Measurements from ENCODE around the gene LPCAT4. TPM values are rescaled to one million over a fixed set of nuclear protein-coding genes. Genes with fewer than 3 reads are reported as not detected.
"Not testable (repeated sequence)": the region's sequence is repeated elsewhere in the genome, so short reads cannot be mapped to it uniquely, and the experiment has no call there.

Gene LPCAT4
- total RNA-seq, 2 experiments from 2014 or later: 44.3 to 74.5 TPM

DNA sequence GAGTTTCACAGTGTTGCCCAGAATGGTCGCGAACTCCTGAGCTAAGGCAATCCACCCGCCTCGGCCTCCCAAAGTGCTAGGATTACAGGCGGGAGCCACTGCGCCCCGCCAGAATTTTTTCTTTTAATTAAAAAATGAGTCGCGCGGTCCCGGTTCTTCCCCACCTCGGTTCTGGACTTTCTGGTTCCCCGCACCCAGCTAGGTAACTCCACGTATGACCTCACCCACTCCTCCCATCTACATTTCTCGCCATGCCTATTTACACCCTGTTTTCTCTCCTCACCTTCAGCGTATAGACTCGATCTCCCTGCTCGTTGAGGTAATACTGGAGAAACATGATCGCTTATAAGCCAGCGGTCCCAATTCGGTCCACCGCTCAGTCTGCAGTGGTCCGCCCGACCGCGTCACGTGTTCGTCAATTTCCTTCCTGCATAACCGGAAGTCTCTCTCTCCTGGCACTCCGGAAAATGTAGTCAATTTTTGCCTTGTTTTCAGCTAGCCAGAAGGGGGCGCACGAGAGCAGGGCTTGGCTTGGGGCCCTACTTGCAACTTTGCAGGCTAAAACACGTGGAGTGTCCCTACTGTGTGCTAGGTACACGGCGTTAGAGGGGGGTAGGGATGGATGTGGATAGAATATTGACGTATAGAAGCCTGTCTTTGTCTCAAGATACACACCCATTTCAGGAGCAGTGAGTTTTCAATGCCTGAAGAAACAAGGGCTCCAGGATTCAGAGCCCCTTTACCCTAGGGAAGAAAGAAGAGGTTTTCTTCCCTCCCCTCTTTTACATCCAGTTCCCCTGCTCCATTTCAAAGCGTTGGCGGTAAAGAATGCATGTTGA, 24.0 kb downstream of the LPCAT4 start, which contains the start of the genes NOP10 and NUTM1:
Gene NOP10 (minus strand): TSS at position 400 of the 839 bp plus-strand sequence. CDS start 63 bp downstream, at position 337.
Gene NUTM1 (plus strand): TSS at position 579 of the 839 bp plus-strand sequence. CDS start 382 bp downstream, outside the sequence.
- Histone ChIP-seq H3K4me2 (ENCODE audit: low read length) (peak within 1 kb of the TSS; percentile 65), H3K4me3 (ENCODE audit: low read depth, low read length, poor library complexity, severe bottlenecking) (peak within 1 kb of the TSS; percentile 91), H3K27ac (ENCODE audit: low read depth, low read length, poor library complexity, severe bottlenecking) (peak within 1 kb of the TSS; percentile 78), H3K9me2 (ENCODE audit: insufficient read depth, low read length) (no peaks in the 10 kb centered on the region), H3K79me2 (ENCODE audit: insufficient read depth, low read depth, low read length) (peaks cover 19% of the 10 kb centered on the region), H3K9me3 (ENCODE audit: low read length) (no peaks in the 10 kb centered on the region), H3K36me3 (ENCODE audit: insufficient read depth, low read length) (peaks cover 35% of the 10 kb centered on the region), H4K20me1 (ENCODE audit: insufficient read depth, low read length) (no peaks in the 10 kb centered on the region), H3K4me1 (ENCODE audit: insufficient read depth, low read length, poor library complexity, severe bottlenecking) (peaks cover 12% of the 10 kb centered on the region), H2AFZ (ENCODE audit: low read length) (peak within 1 kb of the TSS; percentile 97)
- BruUV-seq (replicated peaks): no TSS peak
- intact Hi-C loops (cut with micrococcal nuclease; ENCODE audit: unreplicated experiment): loop anchor here (1.0 to 2.0 kb wide), 3 partner anchors 23 to 246 kb away; partner anchors contain the start of gene EMC7
- DNase-seq (ENCODE audit: low spot score): peak; percentile 94
- ChIA-PET POLR2A (interaction anchor here (0.7 to 1.3 kb wide), 6 partner anchors 14 to 248 kb away, joined by 3 to 5 read pairs (median 4); partner anchors contain the start of gene LPCAT4), CTCF (ENCODE audit: unreplicated experiment) (interaction anchor here (0.7 kb wide), 1 partner anchor 24 kb away, joined by 4 read pairs; the partner anchor contains the start of gene LPCAT4)
- TF ChIP-seq CTCF (conservative IDR thresholded peaks at IDR 0.05; ENCODE audit: low read length) (peak; percentile 87), EZH2phosphoT487 (IDR thresholded peaks at IDR 0.05; ENCODE audit: borderline replicate concordance, low read depth, low read length) (no peak)

GRCh38 chr15:34342213-34342736, 24.7 kb downstream of the LPCAT4 start:
- POLR2A ChIA-PET: interaction anchor here (1.1 to 1.3 kb wide), 2 partner anchors 24 to 25 kb away, joined by 3 to 5 read pairs; partner anchors contain the start of gene LPCAT4
- H4K20me1 ChIP-seq (ENCODE audit: insufficient read depth, low read length); DNase-seq (ENCODE audit: low spot score); BruUV-seq (replicated peaks); CTCF ChIA-PET (ENCODE audit: unreplicated experiment); H3K9me2 ChIP-seq (ENCODE audit: insufficient read depth, low read length); H3K9me3 ChIP-seq (ENCODE audit: low read length): not testable (repeated sequence)
- H3K79me2 ChIP-seq (ENCODE audit: insufficient read depth, low read depth, low read length): peaks cover 19% of the 10 kb centered on the region
- H3K27ac ChIP-seq (ENCODE audit: low read depth, low read length, poor library complexity, severe bottlenecking): peak overlapping the region; percentile 78
- H3K36me3 ChIP-seq (ENCODE audit: insufficient read depth, low read length): peaks cover 35% of the 10 kb centered on the region
- peak overlapping the region; percentile 91 for H3K4me3 ChIP-seq (ENCODE audit: low read depth, low read length, poor library complexity, severe bottlenecking)
- H3K4me2 ChIP-seq (ENCODE audit: low read length): peak overlapping the region; percentile 65
- peak overlapping the region; percentile 97 for H2AFZ ChIP-seq (ENCODE audit: low read length)
- intact Hi-C loops (cut with micrococcal nuclease; ENCODE audit: unreplicated experiment): loop anchor here (2.0 kb wide), 2 partner anchors 241 to 247 kb away; partner anchors contain the start of gene EMC7
- H3K4me1 ChIP-seq (ENCODE audit: insufficient read depth, low read length, poor library complexity, severe bottlenecking): peaks cover 12% of the 10 kb centered on the region

DNA sequence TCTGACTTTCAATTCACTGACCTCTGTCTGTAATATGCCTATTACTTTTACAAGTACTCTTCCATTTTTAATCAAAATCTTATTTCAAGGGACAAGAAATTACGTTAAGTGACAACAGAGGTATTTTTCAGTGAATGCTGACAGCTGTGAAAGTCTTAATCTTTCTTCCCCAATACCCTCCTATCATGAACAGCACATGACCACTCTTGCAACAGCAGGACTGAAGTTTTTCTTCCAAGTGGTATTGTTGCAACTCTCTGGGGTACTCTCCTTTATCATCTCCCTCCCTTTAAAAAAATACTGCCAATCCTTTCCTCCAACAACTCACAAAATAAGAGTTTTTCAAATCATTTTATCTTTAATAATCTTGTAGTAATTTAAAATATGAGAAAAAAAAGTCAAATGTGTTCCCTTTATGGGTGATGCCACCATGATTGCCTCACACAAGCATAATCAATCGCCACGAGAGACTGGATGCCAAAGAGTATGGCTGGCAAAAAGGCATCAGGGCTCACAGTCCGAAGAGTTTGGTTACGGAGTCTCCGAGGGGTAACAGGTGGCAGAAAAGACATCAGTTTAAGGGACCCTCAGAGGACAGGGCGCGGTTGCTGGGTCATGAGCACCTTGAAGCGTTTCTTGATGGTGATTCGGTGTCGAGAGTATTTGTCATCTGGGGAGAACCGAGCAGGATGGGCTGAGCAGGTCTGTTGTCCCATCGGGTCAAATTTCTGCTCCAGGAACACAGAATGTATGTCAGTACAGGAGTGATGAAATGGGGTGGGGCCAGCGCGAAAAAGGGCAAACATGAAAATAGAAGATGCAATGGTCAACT, 25.4 kb downstream of the LPCAT4 start:
- Histone ChIP-seq H3K36me3 (ENCODE audit: insufficient read depth, low read length) (peaks cover 35% of the 10 kb centered on the region), H3K4me2 (ENCODE audit: low read length) (peak overlapping the region; percentile 65), H3K9me2 (ENCODE audit: insufficient read depth, low read length) (no peaks in the 10 kb centered on the region), H3K9me3 (ENCODE audit: low read length) (no peaks in the 10 kb centered on the region), H3K79me2 (ENCODE audit: insufficient read depth, low read depth, low read length) (peaks cover 19% of the 10 kb centered on the region), H4K20me1 (ENCODE audit: insufficient read depth, low read length) (no peaks in the 10 kb centered on the region), H3K4me1 (ENCODE audit: insufficient read depth, low read length, poor library complexity, severe bottlenecking) (peaks cover 18% of the 10 kb centered on the region), H3K4me3 (ENCODE audit: low read depth, low read length, poor library complexity, severe bottlenecking) (peak overlapping the region; percentile 91), H3K27ac (ENCODE audit: low read depth, low read length, poor library complexity, severe bottlenecking) (no peak overlapping the region), H2AFZ (ENCODE audit: low read length) (no peak overlapping the region)
- intact Hi-C loops (cut with micrococcal nuclease; ENCODE audit: unreplicated experiment): loop anchor here (2.0 kb wide), 2 partner anchors 241 to 247 kb away; partner anchors contain the start of gene EMC7
- TF ChIP-seq EZH2phosphoT487 (IDR thresholded peaks at IDR 0.05; ENCODE audit: borderline replicate concordance, low read depth, low read length) (no peak), CTCF (conservative IDR thresholded peaks at IDR 0.05; ENCODE audit: low read length) (no peak)
- TSS peak; percentile 71 for BruUV-seq (replicated peaks)
- no peak for DNase-seq (ENCODE audit: low spot score)
- ChIA-PET POLR2A (no interaction called here), CTCF (ENCODE audit: unreplicated experiment) (no interaction called here)

Data from OCI-LY7 (cell line).